SK-N-SH (cell line): ENCODE data around the gene KCNJ10. TPM values are rescaled to one million over a fixed set of nuclear protein-coding genes. Genes with fewer than 3 reads are reported as not detected.

Experiments
- CTCF ChIA-PET: fragments of 300-600, 350-600 bp; formaldehyde crosslinking; extraction: SDS; loops from one replicate; lab custom pipeline; 2021; lab: Yijun Ruan, JAX
- POLR2A ChIA-PET: fragments of 350-600 bp; sonication (Branson Sonifier 250); formaldehyde crosslinking; extraction: SDS; loops from one replicate; lab custom pipeline; 2020; ENCODE audit warnings: antibody characterized with exemption, inconsistent platforms; lab: Yijun Ruan, JAX
- DNase-seq: peaks from one replicate; pipeline ENCODE4 v3.0.0; 2012
- H2AFZ ChIP-seq: fragments of 200-600 bp; sonication (generic); 2 replicates; pipeline ENCODE4 v1.8.1; 2016; ENCODE audit warnings: antibody characterized with exemption, mild to moderate bottlenecking, low read depth
- H3F3A ChIP-seq: fragments of 200-600 bp; sonication (generic); replicated peaks from 2 replicates; pipeline ENCODE3; 2016; ENCODE audit warnings: antibody characterized with exemption, mild to moderate bottlenecking; ENCODE audit not compliant: insufficient read depth
- H3K27ac ChIP-seq, 2 experiments: fragments of 200-500 bp in 1 of 2; fragments of 200-600 bp in 1 of 2; sonication (Bioruptor generic) in 1 of 2; sonication (generic), shearing (Covaris generic) in 1 of 2; 2 replicates each; pipeline versions ENCODE4 v1.5.1 to v1.6.1; 2014 to 2016; ENCODE audit warnings: low read depth in 2 of 2, inconsistent platforms in 1 of 2, low read length in 1 of 2, mild to moderate bottlenecking in 1 of 2, mixed read lengths in 1 of 2
- H3K27me3 ChIP-seq: fragments of 200-600 bp; sonication (generic), shearing (Covaris generic); 2 replicates; pipeline ENCODE4 v1.6.1; 2016; ENCODE audit warnings: mixed run types; ENCODE audit not compliant: insufficient read depth
- H3K36me3 ChIP-seq, 2 experiments: fragments of 200-500 bp in 1 of 2; fragments of 200-600 bp in 1 of 2; sonication (Bioruptor generic) in 1 of 2; sonication (generic) in 1 of 2; replicated peaks in 1 of 2; 2 replicates each; pipeline versions ENCODE3 to v1.5.1; 2014 to 2016; ENCODE audit warnings: low read length in 1 of 2, mild to moderate bottlenecking in 1 of 2; ENCODE audit not compliant: insufficient read depth in 2 of 2, control insufficient read depth in 1 of 2
- H3K4me1 ChIP-seq, 2 experiments: fragments of 200-500 bp in 1 of 2; fragments of 200-600 bp in 1 of 2; sonication (Bioruptor generic) in 1 of 2; sonication (generic), shearing (Covaris generic) in 1 of 2; 2 replicates each; pipeline versions ENCODE4 v1.5.1 to v1.6.1; 2014 to 2016; ENCODE audit warnings: low read depth in 1 of 2, low read length in 1 of 2, mixed run types in 1 of 2; ENCODE audit not compliant: insufficient read depth in 2 of 2, control insufficient read depth in 1 of 2
- H3K4me2 ChIP-seq: fragments of 200-600 bp; sonication (generic), shearing (Covaris generic); 2 replicates; pipeline ENCODE4 v1.6.1; 2017; ENCODE audit warnings: mixed run types
- H3K4me3 ChIP-seq, 2 experiments: fragments of 200-500 bp in 1 of 2; fragments of 200-600 bp in 1 of 2; sonication (Bioruptor generic) in 1 of 2; sonication (generic), shearing (Covaris generic) in 1 of 2; 2 replicates each; pipeline versions ENCODE4 v1.5.1 to v1.8.1; 2014 to 2016; ENCODE audit warnings: low read depth in 2 of 2, inconsistent platforms in 1 of 2, low read length in 1 of 2, mild to moderate bottlenecking in 1 of 2, mixed read lengths in 1 of 2, moderate library complexity in 1 of 2
- H3K79me2 ChIP-seq: fragments of 200-600 bp; sonication (generic); 2 replicates; pipeline ENCODE4 v1.8.1; 2017; ENCODE audit warnings: mild to moderate bottlenecking; ENCODE audit not compliant: insufficient read depth
- H3K9ac ChIP-seq: fragments of 200-600 bp; sonication (generic); 2 replicates; pipeline ENCODE4 v1.6.1; 2017; ENCODE audit warnings: mixed run types
- H3K9me2 ChIP-seq: fragments of 200-600 bp; sonication (generic); 2 replicates; pipeline ENCODE4 v1.6.1; 2017; ENCODE audit warnings: mixed run types
- H3K9me3 ChIP-seq: fragments of 200-600 bp; sonication (generic); 2 replicates; pipeline ENCODE4 v1.6.1; 2017; ENCODE audit warnings: mixed run types, mild to moderate bottlenecking, moderate library complexity
- H4K20me1 ChIP-seq: fragments of 200-600 bp; sonication (generic); 2 replicates; pipeline ENCODE4 v1.6.1; 2017; ENCODE audit warnings: mild to moderate bottlenecking, mixed run types; ENCODE audit not compliant: insufficient read depth
- CHD2 ChIP-seq: fragments of 150-350 bp; IDR thresholded peaks from 2 replicates; pipeline ENCODE4 v1.6.1; 2018; ENCODE audit warnings: low read length; ENCODE audit not compliant: partially characterized antibody
- ELF1 ChIP-seq: IDR thresholded peaks from 2 replicates; pipeline ENCODE4 v1.4.0; 2012
- EP300 ChIP-seq, 2 experiments: IDR thresholded peaks; 2 replicates each; pipeline versions ENCODE4 v1.4.0 to v1.6.1; 2012; ENCODE audit warnings: borderline replicate concordance in 1 of 2, low read depth in 1 of 2, low read length in 1 of 2
- FOXM1 ChIP-seq: IDR thresholded peaks from 2 replicates; pipeline ENCODE4 v1.4.0; 2012; ENCODE audit warnings: low read depth, mild to moderate bottlenecking
- JUND ChIP-seq: IDR thresholded peaks from 2 replicates; pipeline ENCODE4 v1.4.0; 2012
- MXI1 ChIP-seq: IDR thresholded peaks from 2 replicates; pipeline ENCODE4 v1.6.1; 2012; ENCODE audit warnings: mild to moderate bottlenecking, low read depth, low read length, improper control_type of control experiment
- NFIC ChIP-seq: IDR thresholded peaks from 2 replicates; pipeline ENCODE4 v1.4.0; 2012; ENCODE audit warnings: borderline replicate concordance
- NRF1 ChIP-seq: IDR thresholded peaks from 2 replicates; pipeline ENCODE4 v1.6.1; 2012; ENCODE audit warnings: low read depth, mild to moderate bottlenecking, low read length
- RAD21 ChIP-seq: IDR thresholded peaks from 2 replicates; pipeline ENCODE4 v1.6.1; 2012; ENCODE audit warnings: mild to moderate bottlenecking, low read length
- RCOR1 ChIP-seq: fragments of 150-350 bp; IDR thresholded peaks from 2 replicates; pipeline ENCODE4 v1.6.1; 2017; ENCODE audit warnings: antibody characterized with exemption, low read length
- RXRA ChIP-seq: IDR thresholded peaks from 2 replicates; pipeline ENCODE4 v1.4.0; 2012; ENCODE audit warnings: low read depth, mild to moderate bottlenecking, borderline replicate concordance
- SIN3A ChIP-seq: IDR thresholded peaks from 2 replicates; pipeline ENCODE4 v1.6.1; 2012; ENCODE audit warnings: low read depth, mild to moderate bottlenecking, low read length, moderate library complexity, borderline replicate concordance
- SMC3 ChIP-seq: IDR thresholded peaks from 2 replicates; pipeline ENCODE4 v1.6.1; 2012; ENCODE audit warnings: low read depth, low read length, improper control_type of control experiment
- TAF1 ChIP-seq: IDR thresholded peaks from 2 replicates; pipeline ENCODE4 v1.6.1; 2012; ENCODE audit warnings: low read depth, mild to moderate bottlenecking, low read length, moderate library complexity, borderline replicate concordance
- TCF12 ChIP-seq: IDR thresholded peaks from 2 replicates; pipeline ENCODE4 v1.4.0; 2012
- TEAD4 ChIP-seq: IDR thresholded peaks from 2 replicates; pipeline ENCODE4 v1.4.0; 2012; ENCODE audit warnings: mild to moderate bottlenecking, borderline replicate concordance; ENCODE audit not compliant: insufficient read depth
- WGBS: methylation state at CpG from one replicate; pipeline ENCODE4 v1.1.6; 2017; ENCODE audit warnings: low lambda C conversion rate; 5-methylcytosine and 5-hydroxymethylcytosine counted together
- polyA plus RNA-seq, 3 experiments: library from polyadenylated mRNA; depleted of rRNA; stranded (reverse); fragments of >200 nt; gene quantifications; 2 replicates each; pipeline ENCODE4 v1.2.3, GENCODE V29; 2012
- TF ChIP-seq, protein P1 (sequence below): fragments of 150-350 bp; IDR thresholded peaks from 2 replicates; pipeline ENCODE4 v1.6.1; 2017; ENCODE audit warnings: antibody characterized with exemption, low read length, low read depth, borderline replicate concordance
- TF ChIP-seq, protein P2 (sequence below): IDR thresholded peaks from 2 replicates; pipeline ENCODE4 v1.4.0; 2012; ENCODE audit warnings: low read depth, borderline replicate concordance
- TF ChIP-seq, protein P3 (sequence below): IDR thresholded peaks from 2 replicates; pipeline ENCODE4 v1.4.0; 2012; ENCODE audit warnings: low read depth
- TF ChIP-seq, protein P4 (sequence below): IDR thresholded peaks from 2 replicates; pipeline ENCODE4; 2012
- TF ChIP-seq, protein P5 (sequence below): IDR thresholded peaks from 2 replicates; pipeline ENCODE4 v1.4.0; 2012; ENCODE audit warnings: low read depth, borderline replicate concordance

KCNJ10 gene
- polyA plus RNA-seq, 1 of the 3 experiments (the other 2 are of a cell fraction): not detected

DNA sequence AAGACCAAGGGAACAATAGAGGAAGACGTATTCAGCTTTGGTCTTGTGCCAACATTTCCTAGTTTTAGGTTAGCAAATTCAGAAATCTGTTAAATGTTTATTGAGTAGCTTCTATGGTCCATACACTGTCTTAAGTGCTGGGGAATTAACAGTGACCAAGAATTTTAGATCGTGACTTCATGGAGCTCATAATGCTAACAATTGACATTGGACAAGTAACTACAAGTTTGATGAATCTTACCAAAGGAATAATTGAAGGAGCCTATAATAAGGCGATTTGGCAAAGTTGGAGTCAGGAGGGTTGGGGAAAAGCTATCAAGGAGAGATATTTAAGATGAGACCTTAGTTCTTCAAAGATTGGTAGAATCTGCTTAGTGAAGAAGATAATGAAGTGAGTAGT, 114.5 kb downstream of the KCNJ10 start:
- Histone ChIP-seq H3K9ac (no peak overlapping the region), H4K20me1 (no peaks in the 10 kb centered on the region), H3K79me2 (no peaks in the 10 kb centered on the region), H3K9me3 (no peaks in the 10 kb centered on the region), H3K9me2 (no peaks in the 10 kb centered on the region), H2AFZ (no peak overlapping the region), H3K4me2 (no peak overlapping the region), H3K4me1 (no peaks in the 10 kb centered on the region), H3K4me3 (no peak overlapping the region), H3K27ac (no peak overlapping the region), H3K36me3 (no peaks in the 10 kb centered on the region), H3F3A (no peaks in the 10 kb centered on the region), H3K27me3 (no peaks in the 10 kb centered on the region)
- TF ChIP-seq, protein P1, sequence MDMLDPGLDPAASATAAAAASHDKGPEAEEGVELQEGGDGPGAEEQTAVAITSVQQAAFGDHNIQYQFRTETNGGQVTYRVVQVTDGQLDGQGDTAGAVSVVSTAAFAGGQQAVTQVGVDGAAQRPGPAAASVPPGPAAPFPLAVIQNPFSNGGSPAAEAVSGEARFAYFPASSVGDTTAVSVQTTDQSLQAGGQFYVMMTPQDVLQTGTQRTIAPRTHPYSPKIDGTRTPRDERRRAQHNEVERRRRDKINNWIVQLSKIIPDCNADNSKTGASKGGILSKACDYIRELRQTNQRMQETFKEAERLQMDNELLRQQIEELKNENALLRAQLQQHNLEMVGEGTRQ: no peak
- TF ChIP-seq TEAD4 (no peak), SMC3 (no peak), TAF1 (no peak), CHD2 (no peak), ELF1 (no peak), EP300 (IDR thresholded peaks at IDR 0.05; ENCODE audit: borderline replicate concordance in 1 of 2, low read depth in 1 of 2, low read length in 1 of 2) (no peak), NFIC (no peak), TCF12 (no peak), RXRA (no peak)
- TF ChIP-seq, protein P2, sequence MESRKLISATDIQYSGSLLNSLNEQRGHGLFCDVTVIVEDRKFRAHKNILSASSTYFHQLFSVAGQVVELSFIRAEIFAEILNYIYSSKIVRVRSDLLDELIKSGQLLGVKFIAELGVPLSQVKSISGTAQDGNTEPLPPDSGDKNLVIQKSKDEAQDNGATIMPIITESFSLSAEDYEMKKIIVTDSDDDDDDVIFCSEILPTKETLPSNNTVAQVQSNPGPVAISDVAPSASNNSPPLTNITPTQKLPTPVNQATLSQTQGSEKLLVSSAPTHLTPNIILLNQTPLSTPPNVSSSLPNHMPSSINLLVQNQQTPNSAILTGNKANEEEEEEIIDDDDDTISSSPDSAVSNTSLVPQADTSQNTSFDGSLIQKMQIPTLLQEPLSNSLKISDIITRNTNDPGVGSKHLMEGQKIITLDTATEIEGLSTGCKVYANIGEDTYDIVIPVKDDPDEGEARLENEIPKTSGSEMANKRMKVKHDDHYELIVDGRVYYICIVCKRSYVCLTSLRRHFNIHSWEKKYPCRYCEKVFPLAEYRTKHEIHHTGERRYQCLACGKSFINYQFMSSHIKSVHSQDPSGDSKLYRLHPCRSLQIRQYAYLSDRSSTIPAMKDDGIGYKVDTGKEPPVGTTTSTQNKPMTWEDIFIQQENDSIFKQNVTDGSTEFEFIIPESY: no peak
- POLR2A ChIA-PET: no interaction called here
- DNase-seq: no peak
- CTCF ChIA-PET: interaction anchor here (3.7 to 13.1 kb wide), 3 partner anchors 10 to 51 kb away, joined by 18 to 100 read pairs (median 20); partner anchors contain the start of gene IGSF9
- WGBS: 61% methylated on average over 3 of the region's 3 CpGs

DNA sequence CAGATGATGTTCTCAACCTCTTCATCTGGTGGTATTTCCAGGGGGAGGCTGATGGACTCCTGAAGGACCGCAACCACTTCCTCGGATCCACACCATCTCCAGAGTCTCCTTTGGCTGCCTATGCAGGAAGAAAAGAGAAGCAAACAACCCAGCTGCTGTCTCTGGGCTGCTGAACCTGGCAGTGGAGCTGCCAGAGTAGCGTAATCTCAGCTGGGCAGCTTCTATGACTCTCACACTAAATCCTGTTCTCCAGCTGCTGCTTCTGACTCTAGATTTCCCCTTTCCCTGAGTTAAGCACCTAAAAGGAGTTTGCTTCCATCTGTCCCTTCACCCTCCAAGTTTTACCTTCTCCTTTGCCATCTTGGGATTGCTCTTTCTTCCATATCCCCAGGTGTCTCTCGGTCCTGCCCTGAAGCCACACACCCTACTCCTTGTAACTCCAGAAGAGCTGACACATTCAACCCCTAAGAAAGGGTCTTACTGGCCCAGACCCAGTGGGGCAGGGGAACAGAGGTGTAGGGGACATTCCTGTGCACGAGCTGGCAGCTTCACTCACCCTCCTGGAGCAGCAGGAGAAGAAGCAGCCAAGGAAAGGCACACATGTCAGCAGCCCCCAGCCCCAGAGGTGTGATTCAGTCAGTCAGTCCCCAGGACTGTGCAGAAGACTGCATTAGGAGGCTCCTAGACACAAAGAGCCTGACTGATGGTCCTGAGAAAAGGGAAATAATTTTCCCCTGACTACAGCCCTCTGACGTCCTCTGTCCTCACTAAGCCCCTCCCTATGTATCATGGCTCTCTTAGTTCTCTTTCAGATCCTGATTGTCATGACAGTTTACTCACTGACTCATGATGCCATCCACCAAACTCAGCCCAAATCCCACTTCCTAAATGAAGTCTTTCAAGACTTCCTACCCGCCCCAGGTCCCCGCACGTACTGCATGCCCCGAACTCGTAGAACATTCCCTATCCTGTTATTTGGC, 116.1 kb downstream of the KCNJ10 start, which contains the start of gene SLAMF9:
SLAMF9 (minus strand) TSS at position 702 of the 980 bp plus-strand sequence; CDS start at position 602, 100 bp downstream.
- H3K9me2 ChIP-seq: no peaks in the 10 kb centered on the region
- no peaks in the 10 kb centered on the region for H3K79me2 ChIP-seq
- no peaks in the 10 kb centered on the region for H3K4me1 ChIP-seq
- H3K36me3 ChIP-seq: no peaks in the 10 kb centered on the region
- H2AFZ ChIP-seq: peak within 1 kb of the TSS; percentile 77; the same call in 1 of the 2 replicates
- no peak within 1 kb of the TSS for H3K4me3 ChIP-seq
- TF ChIP-seq, protein P3, sequence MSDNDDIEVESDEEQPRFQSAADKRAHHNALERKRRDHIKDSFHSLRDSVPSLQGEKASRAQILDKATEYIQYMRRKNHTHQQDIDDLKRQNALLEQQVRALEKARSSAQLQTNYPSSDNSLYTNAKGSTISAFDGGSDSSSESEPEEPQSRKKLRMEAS: no peak
- TF ChIP-seq ELF1 (no peak), SIN3A (no peak), CHD2 (no peak), EP300 (IDR thresholded peaks at IDR 0.05; ENCODE audit: borderline replicate concordance in 1 of 2, low read depth in 1 of 2, low read length in 1 of 2) (no peak), MXI1 (no peak), RCOR1 (no peak), NRF1 (no peak), FOXM1 (no peak), JUND (no peak), TAF1 (no peak), RAD21 (no peak)
- TF ChIP-seq, protein P4, sequence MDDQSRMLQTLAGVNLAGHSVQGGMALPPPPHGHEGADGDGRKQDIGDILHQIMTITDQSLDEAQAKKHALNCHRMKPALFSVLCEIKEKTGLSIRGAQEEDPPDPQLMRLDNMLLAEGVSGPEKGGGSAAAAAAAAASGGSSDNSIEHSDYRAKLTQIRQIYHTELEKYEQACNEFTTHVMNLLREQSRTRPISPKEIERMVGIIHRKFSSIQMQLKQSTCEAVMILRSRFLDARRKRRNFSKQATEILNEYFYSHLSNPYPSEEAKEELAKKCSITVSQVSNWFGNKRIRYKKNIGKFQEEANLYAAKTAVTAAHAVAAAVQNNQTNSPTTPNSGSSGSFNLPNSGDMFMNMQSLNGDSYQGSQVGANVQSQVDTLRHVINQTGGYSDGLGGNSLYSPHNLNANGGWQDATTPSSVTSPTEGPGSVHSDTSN: no peak
- TF ChIP-seq, protein P5, sequence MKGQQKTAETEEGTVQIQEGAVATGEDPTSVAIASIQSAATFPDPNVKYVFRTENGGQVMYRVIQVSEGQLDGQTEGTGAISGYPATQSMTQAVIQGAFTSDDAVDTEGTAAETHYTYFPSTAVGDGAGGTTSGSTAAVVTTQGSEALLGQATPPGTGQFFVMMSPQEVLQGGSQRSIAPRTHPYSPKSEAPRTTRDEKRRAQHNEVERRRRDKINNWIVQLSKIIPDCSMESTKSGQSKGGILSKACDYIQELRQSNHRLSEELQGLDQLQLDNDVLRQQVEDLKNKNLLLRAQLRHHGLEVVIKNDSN: no peak
- TF ChIP-seq, all 33 proteins: peak for 0
- no peaks in the 10 kb centered on the region for H3F3A ChIP-seq
- no peaks in the 10 kb centered on the region for H3K9me3 ChIP-seq
- CTCF ChIA-PET: interaction anchor here (0.9 to 13.1 kb wide), 7 partner anchors 18 to 155 kb away, joined by 3 to 100 read pairs (median 4); no protein-coding TSS in a partner anchor
- H3K4me2 ChIP-seq: peak within 1 kb of the TSS; percentile 24; the same call in 1 of the 2 replicates
- no peak within 1 kb of the TSS for H3K9ac ChIP-seq
- H4K20me1 ChIP-seq: no peaks in the 10 kb centered on the region
- WGBS: 40% methylated on average over 11 of the region's 11 CpGs
- no peak for DNase-seq
- POLR2A ChIA-PET: no interaction called here
- no peaks in the 10 kb centered on the region; the same call in 1 of the 2 replicates for H3K27me3 ChIP-seq
- H3K27ac ChIP-seq: no peak within 1 kb of the TSS
